Panc1 (cell line): ENCODE measurements around the gene DUOX1. TPM values are rescaled to one million over a fixed set of nuclear protein-coding genes. Genes with fewer than 3 reads are reported as not detected.

Experiments used
- ATAC-seq: fragments of 200-7000 bp; cut with Tn5 transposase; 2 replicates; pipeline ENCODE4 v1.9.1; 2020; ENCODE audit warnings: mild to moderate bottlenecking, moderate library complexity
- BruUV-seq: library from RNA; stranded (reverse); fragments of 400-500 nt; replicated peaks from 2 replicates; lab custom pipeline; 2021; lab: Mats Ljungman, UMichigan
- CTCF ChIA-PET: fragments of 300-600 bp; sonication (Branson Sonifier 250); formaldehyde crosslinking; loops from one replicate; lab custom pipeline; 2022; ENCODE audit warnings: antibody characterized with exemption; lab: Charles Lee
- POLR2A ChIA-PET: fragments of 300-600 bp; sonication (Branson Sonifier 250); formaldehyde crosslinking; loops from one replicate; lab custom pipeline; 2022; ENCODE audit warnings: antibody characterized with exemption; lab: Charles Lee
- DNase-seq: peaks from one replicate; pipeline ENCODE4 v3.0.0-alpha.2; 2010; ENCODE audit warnings: low read depth, low spot score
- H3K27ac ChIP-seq: 2 replicates; pipeline ENCODE4 v1.5.1; 2011; ENCODE audit warnings: mild to moderate bottlenecking, low read length, inconsistent platforms
- H3K27me3 ChIP-seq: fragments of 200-500 bp; sonication (Bioruptor generic); 2 replicates; pipeline ENCODE4 v1.6.0; 2014; ENCODE audit warnings: low read length, inconsistent platforms; ENCODE audit not compliant: control insufficient read depth, insufficient read depth
- H3K36me3 ChIP-seq: fragments of 200-500 bp; sonication (Bioruptor generic); 2 replicates; pipeline ENCODE4 v1.5.1; 2014; ENCODE audit warnings: inconsistent platforms, mild to moderate bottlenecking, low read length, moderate library complexity; ENCODE audit not compliant: control insufficient read depth, insufficient read depth
- H3K4me1 ChIP-seq: 2 replicates; pipeline ENCODE4 v1.5.1; 2011; ENCODE audit warnings: inconsistent platforms, mild to moderate bottlenecking, low read length, moderate library complexity; ENCODE audit not compliant: control insufficient read depth, insufficient read depth
- H3K4me3 ChIP-seq, 2 experiments: 2 replicates each; pipeline ENCODE4 v1.5.1; 2011 to 2012; ENCODE audit warnings: low read depth in 2 of 2, low read length in 2 of 2, mild to moderate bottlenecking in 2 of 2, inconsistent platforms in 1 of 2, moderate library complexity in 1 of 2
- H3K9me3 ChIP-seq: fragments of 200-500 bp; sonication (Bioruptor generic); 2 replicates; pipeline ENCODE4 v1.5.1; 2014; ENCODE audit warnings: low read depth, mild to moderate bottlenecking, inconsistent platforms, low read length, moderate library complexity; ENCODE audit not compliant: control insufficient read depth, insufficient read depth
- POLR2AphosphoS5 ChIP-seq: IDR thresholded peaks from 2 replicates; pipeline ENCODE4 v1.6.1; 2012; ENCODE audit warnings: mild to moderate bottlenecking, low read depth, low read length, moderate library complexity
- REST ChIP-seq, 2 experiments: IDR thresholded peaks; 2 replicates each; pipeline ENCODE4 v1.6.1; 2011 to 2012; ENCODE audit warnings: low read depth in 2 of 2, control low read depth in 1 of 2, low read length in 1 of 2, mild to moderate bottlenecking in 1 of 2, moderate library complexity in 1 of 2; ENCODE audit not compliant: insufficient read depth in 1 of 2
- SIN3A ChIP-seq: IDR thresholded peaks from 2 replicates; pipeline ENCODE4 v1.6.1; 2012; ENCODE audit warnings: low read depth, mild to moderate bottlenecking, low read length, moderate library complexity, borderline replicate concordance; ENCODE audit not compliant: insufficient read depth
- TCF7L2 ChIP-seq: IDR thresholded peaks from 2 replicates; pipeline ENCODE4 v1.6.1; 2011; ENCODE audit warnings: mild to moderate bottlenecking, low read depth, low read length, inconsistent platforms
- in situ Hi-C: cut with HindIII; loops from 2 replicates; pipeline ENCODE4 v1.10.0; 2016; ENCODE audit warnings: low sequenced_read_pairs, low pct_unique_long_range_greater_than_20kb
- intact Hi-C: fragments of 100-400 bp; cut with micrococcal nuclease; formaldehyde crosslinking; loops from one replicate; pipeline ENCODE4 v1.10.0; 2022; ENCODE audit not compliant: unreplicated experiment
- total RNA-seq: library from RNA; stranded (reverse); gene quantifications from one replicate; pipeline ENCODE4 v1.2.1, GENCODE V29; 2021; ENCODE audit not compliant: unreplicated experiment
- TF ChIP-seq, protein P1 (sequence below): fragments of 450-650 bp; IDR thresholded peaks from 2 replicates; pipeline ENCODE4 v1.5.1; 2017; ENCODE audit warnings: mild to moderate bottlenecking

DUOX1 gene
- total RNA-seq, 1 experiment from 2014 or later: 0.31 TPM

DNA sequence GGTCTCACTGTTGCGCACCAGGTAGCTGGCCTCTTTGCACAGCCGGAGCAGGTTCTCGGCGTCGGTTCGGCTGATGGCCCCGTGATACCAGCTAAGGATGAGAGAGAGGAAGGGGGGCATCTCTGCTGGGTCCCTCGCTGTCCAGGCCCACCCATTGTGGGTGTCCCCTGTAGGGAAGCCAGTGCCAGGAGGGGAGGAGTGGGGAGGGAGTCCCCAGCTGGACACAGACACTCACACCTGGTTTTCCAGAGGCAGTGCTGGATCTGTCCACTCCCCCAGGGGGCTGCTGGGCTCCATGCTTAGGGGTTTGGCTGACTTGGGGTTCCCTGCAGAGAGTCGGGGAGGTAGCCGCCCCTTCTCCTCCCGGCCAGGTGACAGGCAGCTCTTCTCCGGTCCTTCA, 42.1 kb downstream of the DUOX1 start:
- BruUV-seq: no TSS peak
- Histone ChIP-seq H3K4me3 (no peak overlapping the region), H3K27me3 (no peaks in the 10 kb centered on the region), H3K4me1 (peaks cover 4% of the 10 kb centered on the region), H3K27ac (no peak overlapping the region), H3K9me3 (no peaks in the 10 kb centered on the region), H3K36me3 (no peaks in the 10 kb centered on the region)
- in situ Hi-C loops (no loop called here), intact Hi-C loops (no loop called here)
- ATAC-seq (no peak), DNase-seq (no peak)
- TF ChIP-seq SIN3A (no peak), TCF7L2 (no peak), REST (IDR thresholded peaks at IDR 0.05; ENCODE audit: insufficient read depth in 1 of 2, low read depth in 2 of 2, low read length in 1 of 2) (no peak), POLR2AphosphoS5 (no peak)
- TF ChIP-seq, protein P1, sequence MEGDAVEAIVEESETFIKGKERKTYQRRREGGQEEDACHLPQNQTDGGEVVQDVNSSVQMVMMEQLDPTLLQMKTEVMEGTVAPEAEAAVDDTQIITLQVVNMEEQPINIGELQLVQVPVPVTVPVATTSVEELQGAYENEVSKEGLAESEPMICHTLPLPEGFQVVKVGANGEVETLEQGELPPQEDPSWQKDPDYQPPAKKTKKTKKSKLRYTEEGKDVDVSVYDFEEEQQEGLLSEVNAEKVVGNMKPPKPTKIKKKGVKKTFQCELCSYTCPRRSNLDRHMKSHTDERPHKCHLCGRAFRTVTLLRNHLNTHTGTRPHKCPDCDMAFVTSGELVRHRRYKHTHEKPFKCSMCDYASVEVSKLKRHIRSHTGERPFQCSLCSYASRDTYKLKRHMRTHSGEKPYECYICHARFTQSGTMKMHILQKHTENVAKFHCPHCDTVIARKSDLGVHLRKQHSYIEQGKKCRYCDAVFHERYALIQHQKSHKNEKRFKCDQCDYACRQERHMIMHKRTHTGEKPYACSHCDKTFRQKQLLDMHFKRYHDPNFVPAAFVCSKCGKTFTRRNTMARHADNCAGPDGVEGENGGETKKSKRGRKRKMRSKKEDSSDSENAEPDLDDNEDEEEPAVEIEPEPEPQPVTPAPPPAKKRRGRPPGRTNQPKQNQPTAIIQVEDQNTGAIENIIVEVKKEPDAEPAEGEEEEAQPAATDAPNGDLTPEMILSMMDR: no peak
- CTCF ChIA-PET: interaction anchor here (1.3 kb wide), 1 partner anchor 9 kb away, joined by 3 read pairs; no protein-coding TSS in a partner anchor
- POLR2A ChIA-PET: no interaction called here

- ChIA-PET CTCF (no interaction called here), POLR2A (no interaction called here)
- no peak overlapping the region for H3K4me3 ChIP-seq
- ATAC-seq (no peak), DNase-seq (no peak)
- no peaks in the 10 kb centered on the region for H3K9me3 ChIP-seq
- TF ChIP-seq, protein P1: no peak
- TF ChIP-seq TCF7L2 (no peak), SIN3A (no peak), POLR2AphosphoS5 (no peak), REST (IDR thresholded peaks at IDR 0.05; ENCODE audit: insufficient read depth in 1 of 2, low read depth in 2 of 2, low read length in 1 of 2) (no peak)
- H3K27me3 ChIP-seq: no peaks in the 10 kb centered on the region
- H3K27ac ChIP-seq: no peak overlapping the region
- intact Hi-C loops (no loop called here), in situ Hi-C loops (no loop called here)
- no TSS peak for BruUV-seq
- H3K36me3 ChIP-seq: no peaks in the 10 kb centered on the region
- no peaks in the 10 kb centered on the region for H3K4me1 ChIP-seq
Observed at GRCh38 chr15:45174069-45174468, 44.3 kb downstream of the DUOX1 start.
